Frontal cortex (tissue), 4 donors: Measurements from ENCODE around the gene DCANP1. TPM values are rescaled to one million over a fixed set of nuclear protein-coding genes. Genes with fewer than 3 reads are reported as not detected.
"Not testable (repeated sequence)": the region's sequence is repeated elsewhere in the genome, so short reads cannot be mapped to it uniquely, and the experiment has no call there.

Experiments used
- DNase-seq, 2 donors: peaks; one replicate each; pipeline ENCODE4 v3.0.0; 2012; ENCODE audit warnings: low spot score in 2 of 2
- FAIRE-seq: peaks from 2 replicates; lab custom pipeline; 2012; peaks lifted over from hg19 to GRCh38; lab: Jason Lieb, UNC
- total RNA-seq: library from RNA; depleted of rRNA; stranded (reverse); fragments of >200 nt; gene quantifications from one replicate; pipeline ENCODE4 v1.2.3, GENCODE V29; 2014
- donor health status: control.
- donor health status: control.
- donor health status: control.

DCANP1 gene
- total RNA-seq: not detected

GRCh38 chr5:135447298-135447929 lies at the start of gene DCANP1:
DCANP1 (minus strand) TSS chr5:135447348; CDS start chr5:135447108, 240 bp downstream.
- no peak for FAIRE-seq

GRCh38 chr5:135495531-135495930 lies 48.4 kb upstream of the DCANP1 start:
- FAIRE-seq: not testable (repeated sequence)

More at GRCh38 chr5:135447298-135447929, at the start of gene DCANP1:
- DNase-seq: no peak

GRCh38 chr5:135494196-135494595 lies 47.0 kb upstream of the DCANP1 start:
- DNase-seq: no peak
- FAIRE-seq: no peak

More at GRCh38 chr5:135495531-135495930, 48.4 kb upstream of the DCANP1 start:
- not testable (repeated sequence) for DNase-seq

GRCh38 chr5:135493406-135494180 lies 46.4 kb upstream of the DCANP1 start:
- DNase-seq: no peak
- no peak for FAIRE-seq

- DNase-seq (no peak), FAIRE-seq (no peak)
Observed at GRCh38 chr5:135492319-135492626, 45.1 kb upstream of the DCANP1 start.

- FAIRE-seq: no peak
- no peak for DNase-seq
Observed at GRCh38 chr5:135491552-135492318, 44.6 kb upstream of the DCANP1 start.

- DNase-seq (no peak), FAIRE-seq (no peak)
Observed at GRCh38 chr5:135491038-135491551, 43.9 kb upstream of the DCANP1 start.

- no peak for FAIRE-seq
Observed at GRCh38 chr5:135490245-135491037, 43.3 kb upstream of the DCANP1 start.

GRCh38 chr5:135489466-135490244 lies 42.5 kb upstream of the DCANP1 start:
- DNase-seq (no peak), FAIRE-seq (no peak)

More at GRCh38 chr5:135490245-135491037, 43.3 kb upstream of the DCANP1 start:
- DNase-seq: no peak

GRCh38 chr5:135488727-135489465 lies 41.7 kb upstream of the DCANP1 start:
- no peak for FAIRE-seq
- DNase-seq: peak; percentile 57 to 80

GRCh38 chr5:135487839-135488514 lies 40.8 kb upstream of the DCANP1 start:
- FAIRE-seq (no peak), DNase-seq (no peak)

GRCh38 chr5:135487037-135487395 lies 39.9 kb upstream of the DCANP1 start:
- DNase-seq (no peak), FAIRE-seq (no peak)

GRCh38 chr5:135486131-135487036 lies 39.2 kb upstream of the DCANP1 start:
- DNase-seq: no peak
- FAIRE-seq: no peak

- FAIRE-seq: no peak
- DNase-seq: no peak
Observed at GRCh38 chr5:135484674-135485086, 37.5 kb upstream of the DCANP1 start.

GRCh38 chr5:135483254-135483653 lies 36.1 kb upstream of the DCANP1 start:
- no peak for DNase-seq
- FAIRE-seq: no peak

GRCh38 chr5:135482381-135482933 lies 35.3 kb upstream of the DCANP1 start:
- no peak for FAIRE-seq
- no peak for DNase-seq
